H9 (cell line): ENCODE measurements around the gene MYRIP. TPM values are rescaled to one million over a fixed set of nuclear protein-coding genes. Genes with fewer than 3 reads are reported as not detected.

Experiments
- DNase-seq: peaks from one replicate; pipeline ENCODE4 v3.0.0-alpha.2; 2017
- H2AFZ ChIP-seq: one replicate; pipeline ENCODE4 v1.6.1; 2013; ENCODE audit warnings: mild to moderate bottlenecking, low read length, control low read depth, moderate library complexity
- H2AK5ac ChIP-seq: 2 replicates; pipeline ENCODE4 v1.6.1; 2013; ENCODE audit warnings: low read length, control low read depth, mixed read lengths; ENCODE audit not compliant: insufficient read length
- H2BK120ac ChIP-seq: one replicate; pipeline ENCODE4 v1.6.1; 2013; ENCODE audit warnings: low read depth, mild to moderate bottlenecking, low read length, control low read depth, inconsistent platforms; ENCODE audit not compliant: poor library complexity, severe bottlenecking
- H2BK12ac ChIP-seq: 2 replicates; pipeline ENCODE4 v1.6.1; 2013; ENCODE audit warnings: low read length, control low read depth, mixed read lengths, low read depth; ENCODE audit not compliant: insufficient read length
- H2BK15ac ChIP-seq: 2 replicates; pipeline ENCODE4 v1.6.1; 2013; ENCODE audit warnings: low read depth, low read length, control low read depth
- H2BK20ac ChIP-seq: one replicate; pipeline ENCODE4 v1.6.1; 2013; ENCODE audit warnings: low read depth, mild to moderate bottlenecking, low read length, control low read depth, inconsistent platforms; ENCODE audit not compliant: poor library complexity, severe bottlenecking
- H2BK5ac ChIP-seq: 2 replicates; pipeline ENCODE4 v1.6.1; 2013; ENCODE audit warnings: low read length, control low read depth, mixed read lengths; ENCODE audit not compliant: insufficient read length
- H3K14ac ChIP-seq: 2 replicates; pipeline ENCODE4 v1.6.1; 2013; ENCODE audit warnings: low read length, control low read depth; ENCODE audit not compliant: insufficient read depth
- H3K18ac ChIP-seq: 2 replicates; pipeline ENCODE4 v1.6.1; 2013; ENCODE audit warnings: low read depth, mild to moderate bottlenecking, mixed read lengths, low read length, control low read depth; ENCODE audit not compliant: insufficient read length
- H3K23ac ChIP-seq: 2 replicates; pipeline ENCODE4 v1.6.1; 2013; ENCODE audit warnings: low read length, control low read depth, mixed read lengths, low read depth; ENCODE audit not compliant: insufficient read length
- H3K23me2 ChIP-seq: 2 replicates; pipeline ENCODE4 v1.6.1; 2013; ENCODE audit warnings: low read depth, mild to moderate bottlenecking, mixed read lengths, low read length, control low read depth; ENCODE audit not compliant: insufficient read length, poor library complexity, severe bottlenecking
- H3K27ac ChIP-seq: 2 replicates; pipeline ENCODE4 v1.5.1; 2013; ENCODE audit warnings: low read length, control low read depth, mixed read lengths, low read depth; ENCODE audit not compliant: insufficient read length
- H3K27me3 ChIP-seq: 2 replicates; pipeline ENCODE4 v1.6.1; 2013; ENCODE audit warnings: low read length, control low read depth, inconsistent platforms; ENCODE audit not compliant: insufficient read depth
- H3K4ac ChIP-seq: 2 replicates; pipeline ENCODE4 v1.6.1; 2013; ENCODE audit warnings: low read depth, mild to moderate bottlenecking, control low read depth, inconsistent platforms, low read length, moderate library complexity
- H3K4me1 ChIP-seq: 2 replicates; pipeline ENCODE4 v1.6.1; 2013; ENCODE audit warnings: low read length, control low read depth, inconsistent platforms; ENCODE audit not compliant: insufficient read depth
- H3K4me2 ChIP-seq: 2 replicates; pipeline ENCODE4 v1.6.1; 2013; ENCODE audit warnings: low read length, control low read depth, mixed read lengths; ENCODE audit not compliant: insufficient read length, insufficient read depth
- H3K56ac ChIP-seq: 2 replicates; pipeline ENCODE4 v1.6.1; 2013; ENCODE audit warnings: low read depth, mild to moderate bottlenecking, mixed read lengths, low read length, control low read depth; ENCODE audit not compliant: insufficient read length
- H3K79me1 ChIP-seq: 2 replicates; pipeline ENCODE4 v1.6.1; 2013; ENCODE audit warnings: low read depth, mild to moderate bottlenecking, moderate library complexity, low read length, control low read depth, inconsistent platforms; ENCODE audit not compliant: insufficient read depth, poor library complexity, severe bottlenecking
- H3K79me2 ChIP-seq: 2 replicates; pipeline ENCODE4 v1.6.1; 2013; ENCODE audit warnings: low read length, control low read depth, inconsistent platforms; ENCODE audit not compliant: insufficient read depth
- H3K9ac ChIP-seq: 2 replicates; pipeline ENCODE4 v1.6.1; 2013; ENCODE audit warnings: low read length, control low read depth, mixed read lengths; ENCODE audit not compliant: insufficient read length; ENCODE audit errors: extremely low read depth
- H3K9me3 ChIP-seq: one replicate; pipeline ENCODE4 v1.6.1; 2013; ENCODE audit warnings: low read depth, low read length, inconsistent platforms; ENCODE audit not compliant: control insufficient read depth
- H3T11ph ChIP-seq: one replicate; pipeline ENCODE4 v1.6.1; 2013; ENCODE audit warnings: mild to moderate bottlenecking, low read length, control low read depth, inconsistent platforms
- H4K20me1 ChIP-seq: one replicate; pipeline ENCODE4 v1.6.1; 2013; ENCODE audit not compliant: control insufficient read depth, insufficient read length, insufficient read depth
- H4K5ac ChIP-seq: 2 replicates; pipeline ENCODE4 v1.6.1; 2013; ENCODE audit warnings: low read depth, mild to moderate bottlenecking, mixed read lengths, low read length, control low read depth; ENCODE audit not compliant: insufficient read length
- H4K8ac ChIP-seq: replicated peaks from 2 replicates; pipeline ENCODE4 v1.6.1; 2013; ENCODE audit warnings: low read length, control low read depth, mixed read lengths, low read depth; ENCODE audit not compliant: insufficient read length
- H4K91ac ChIP-seq: 2 replicates; pipeline ENCODE4 v1.6.1; 2013; ENCODE audit warnings: low read depth, mild to moderate bottlenecking, moderate library complexity, mixed read lengths, low read length, control low read depth; ENCODE audit not compliant: insufficient read length
- H3K27ac Mint-ChIP-seq, 3 experiments: 2 replicates in 2 of 3; 3 replicates in 1 of 3; pipeline ENCODE4 v1.8.0; 2020 to 2021; ENCODE audit warnings: mixed read lengths in 3 of 3, mild to moderate bottlenecking in 1 of 3, moderate library complexity in 1 of 3
- H3K27me3 Mint-ChIP-seq: 2 replicates; pipeline ENCODE4 v1.8.0; 2021; ENCODE audit warnings: low read depth, mild to moderate bottlenecking, moderate library complexity, mixed read lengths
- H3K36me3 Mint-ChIP-seq, 3 experiments: 2 replicates in 2 of 3; 3 replicates in 1 of 3; pipeline ENCODE4 v1.8.0; 2020 to 2021; ENCODE audit warnings: low read depth in 3 of 3, mixed read lengths in 3 of 3; ENCODE audit not compliant: insufficient read depth in 1 of 3
- H3K4me1 Mint-ChIP-seq, 2 experiments: 2 replicates each; pipeline ENCODE4 v1.8.0; 2020; ENCODE audit warnings: mixed read lengths in 2 of 2
- H3K4me3 Mint-ChIP-seq, 2 experiments: 2 replicates in 1 of 2; 3 replicates in 1 of 2; pipeline ENCODE4 v1.8.0; 2020 to 2021; ENCODE audit warnings: mild to moderate bottlenecking in 2 of 2, mixed read lengths in 2 of 2, moderate library complexity in 1 of 2
- H3K9me3 Mint-ChIP-seq, 2 experiments: 2 replicates in 1 of 2; 3 replicates in 1 of 2; pipeline ENCODE4 v1.8.0; 2020; ENCODE audit warnings: mild to moderate bottlenecking in 2 of 2, mixed read lengths in 2 of 2, moderate library complexity in 1 of 2
- total RNA-seq: library from RNA; stranded (reverse); gene quantifications from 2 replicates; pipeline ENCODE4 v1.2.1, GENCODE V29; 2021
- TF ChIP-seq, protein P1 (sequence below): fragments of 200-600 bp; sonication (generic); conservative IDR thresholded peaks from 3 replicates; pipeline ENCODE4 v1.8.0; 2021; ENCODE audit warnings: antibody characterized with exemption, mild to moderate bottlenecking

Gene MYRIP
- total RNA-seq, 1 experiment from 2014 or later = 1.8 TPM

DNA sequence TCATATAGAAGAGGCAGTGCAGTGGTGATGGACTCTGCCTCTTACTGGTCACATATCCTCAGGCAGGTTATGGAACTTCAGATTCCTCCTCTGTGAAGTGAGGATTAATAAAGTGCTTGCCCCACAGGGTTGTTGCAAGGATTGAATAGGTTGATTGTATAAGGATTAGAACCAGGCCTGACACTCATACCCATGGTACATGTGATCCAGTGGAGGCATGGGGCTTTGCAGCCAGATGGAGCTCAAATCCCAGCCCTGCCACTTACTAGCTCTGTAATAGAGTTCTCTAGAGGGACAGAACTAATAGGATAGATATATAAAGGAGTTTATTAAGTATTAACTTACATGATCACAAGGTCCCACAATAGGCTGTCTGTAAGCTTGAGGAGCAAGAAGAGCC lies 315.5 kb downstream of the MYRIP start:
- no peak overlapping the region for H2BK5ac ChIP-seq
- H3K23me2 ChIP-seq = no peaks in the 10 kb centered on the region
- H2BK12ac ChIP-seq = no peak overlapping the region
- H4K8ac ChIP-seq = no peak overlapping the region
- no peaks in the 10 kb centered on the region for H3K79me1 ChIP-seq
- H2BK15ac ChIP-seq = no peak overlapping the region
- H3K4ac ChIP-seq = no peak overlapping the region
- H2BK120ac ChIP-seq = no peak overlapping the region
- H3K18ac ChIP-seq = no peak overlapping the region
- no peak overlapping the region for H3K56ac ChIP-seq
- H3K27me3 Mint-ChIP-seq = no peaks in the 10 kb centered on the region
- no peak overlapping the region for H3K14ac ChIP-seq
- no peak overlapping the region for H3K4me3 Mint-ChIP-seq
- H2AFZ ChIP-seq = no peak overlapping the region
- no peaks in the 10 kb centered on the region for H3K36me3 Mint-ChIP-seq
- no peaks in the 10 kb centered on the region for H3K27me3 ChIP-seq
- TF ChIP-seq, protein P1, sequence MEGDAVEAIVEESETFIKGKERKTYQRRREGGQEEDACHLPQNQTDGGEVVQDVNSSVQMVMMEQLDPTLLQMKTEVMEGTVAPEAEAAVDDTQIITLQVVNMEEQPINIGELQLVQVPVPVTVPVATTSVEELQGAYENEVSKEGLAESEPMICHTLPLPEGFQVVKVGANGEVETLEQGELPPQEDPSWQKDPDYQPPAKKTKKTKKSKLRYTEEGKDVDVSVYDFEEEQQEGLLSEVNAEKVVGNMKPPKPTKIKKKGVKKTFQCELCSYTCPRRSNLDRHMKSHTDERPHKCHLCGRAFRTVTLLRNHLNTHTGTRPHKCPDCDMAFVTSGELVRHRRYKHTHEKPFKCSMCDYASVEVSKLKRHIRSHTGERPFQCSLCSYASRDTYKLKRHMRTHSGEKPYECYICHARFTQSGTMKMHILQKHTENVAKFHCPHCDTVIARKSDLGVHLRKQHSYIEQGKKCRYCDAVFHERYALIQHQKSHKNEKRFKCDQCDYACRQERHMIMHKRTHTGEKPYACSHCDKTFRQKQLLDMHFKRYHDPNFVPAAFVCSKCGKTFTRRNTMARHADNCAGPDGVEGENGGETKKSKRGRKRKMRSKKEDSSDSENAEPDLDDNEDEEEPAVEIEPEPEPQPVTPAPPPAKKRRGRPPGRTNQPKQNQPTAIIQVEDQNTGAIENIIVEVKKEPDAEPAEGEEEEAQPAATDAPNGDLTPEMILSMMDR = no peak
- H2BK20ac ChIP-seq = no peak overlapping the region
- no peak overlapping the region for H3T11ph ChIP-seq
- no peak overlapping the region for H3K27ac Mint-ChIP-seq
- H3K4me1 Mint-ChIP-seq = no peaks in the 10 kb centered on the region
- H3K9ac ChIP-seq = no peak overlapping the region
- H3K23ac ChIP-seq = no peak overlapping the region
- H2AK5ac ChIP-seq = no peak overlapping the region
- no peaks in the 10 kb centered on the region for H4K20me1 ChIP-seq
- H3K27ac ChIP-seq = no peak overlapping the region
- no peaks in the 10 kb centered on the region for H3K9me3 Mint-ChIP-seq
- H3K79me2 ChIP-seq = no peaks in the 10 kb centered on the region
- DNase-seq = no peak
- H3K4me1 ChIP-seq = no peaks in the 10 kb centered on the region
- no peak overlapping the region for H3K4me2 ChIP-seq
- no peaks in the 10 kb centered on the region for H3K9me3 ChIP-seq
- H4K91ac ChIP-seq = no peak overlapping the region
- H4K5ac ChIP-seq = no peak overlapping the region
